ENCODE data around the gene CALM1.
A peak's percentile ranks its signal among the peaks of the same experiment; 100 is the strongest.

Gene CALM1

GRCh38 chr14:90396341-90397339, at the start of gene CALM1:
CALM1 (plus strand) TSS chr14:90397029; CDS start chr14:90397231, 202 bp downstream.
- DNase-seq: peak; percentile 69 to 76

- no peak for DNase-seq
Measured at GRCh38 chr14:90348270-90348669, 48.6 kb upstream of the CALM1 start.

GRCh38 chr14:90349739-90350138, 47.1 kb upstream of the CALM1 start:
- no peak for DNase-seq

- no peak for DNase-seq
Measured at GRCh38 chr14:90354551-90355298, 42.1 kb upstream of the CALM1 start.

GRCh38 chr14:90355540-90356518, 41.0 kb upstream of the CALM1 start:
- DNase-seq: no peak

GRCh38 chr14:90356925-90357324, 39.9 kb upstream of the CALM1 start:
- DNase-seq: no peak

DNA sequence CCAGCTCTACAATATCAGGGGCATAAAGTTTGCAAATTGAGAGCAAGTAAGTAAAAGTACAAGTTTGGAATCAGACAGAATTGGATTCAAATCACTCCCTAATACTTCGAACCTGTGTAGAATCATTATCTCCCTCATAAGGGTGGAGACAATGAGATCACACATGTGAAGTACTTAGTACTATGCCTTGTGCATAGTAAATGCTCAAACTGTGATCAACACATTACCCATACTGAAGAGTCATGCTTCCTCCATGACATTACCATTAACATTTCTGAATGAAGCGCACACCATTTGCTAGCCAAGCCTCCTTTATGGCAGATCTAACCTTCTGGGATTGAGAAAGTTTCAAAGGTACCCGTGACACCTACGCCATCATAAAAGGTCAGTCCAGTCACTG, 38.5 kb upstream of the CALM1 start:
- DNase-seq: no peak

- DNase-seq: no peak
Measured at GRCh38 chr14:90361865-90362557, 34.8 kb upstream of the CALM1 start.

- no peak for DNase-seq
Measured at GRCh38 chr14:90362558-90362896, 34.3 kb upstream of the CALM1 start.

- DNase-seq: peak in 1 of 2 experiments; percentile 9
Measured at GRCh38 chr14:90368946-90369721, 27.7 kb upstream of the CALM1 start.

DNA sequence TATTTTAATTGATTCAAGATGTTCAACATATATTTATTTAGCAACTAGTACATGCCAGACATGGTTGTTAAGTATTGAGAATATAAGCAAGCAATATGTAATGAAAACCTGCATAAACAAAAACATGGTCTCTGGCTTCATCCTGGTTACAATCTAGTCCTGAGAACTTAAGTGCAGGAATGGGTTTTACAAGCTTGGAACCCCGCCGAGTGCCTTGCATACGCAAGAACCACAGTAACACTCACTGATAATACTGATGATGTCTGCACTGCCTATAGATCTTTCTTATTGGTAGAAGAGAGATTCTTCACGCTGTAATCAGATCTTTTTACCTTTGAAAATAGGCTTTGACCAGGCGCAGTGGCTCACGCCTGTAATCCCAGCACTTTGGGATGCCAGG, 22.9 kb upstream of the CALM1 start:
- DNase-seq: no peak

DNA sequence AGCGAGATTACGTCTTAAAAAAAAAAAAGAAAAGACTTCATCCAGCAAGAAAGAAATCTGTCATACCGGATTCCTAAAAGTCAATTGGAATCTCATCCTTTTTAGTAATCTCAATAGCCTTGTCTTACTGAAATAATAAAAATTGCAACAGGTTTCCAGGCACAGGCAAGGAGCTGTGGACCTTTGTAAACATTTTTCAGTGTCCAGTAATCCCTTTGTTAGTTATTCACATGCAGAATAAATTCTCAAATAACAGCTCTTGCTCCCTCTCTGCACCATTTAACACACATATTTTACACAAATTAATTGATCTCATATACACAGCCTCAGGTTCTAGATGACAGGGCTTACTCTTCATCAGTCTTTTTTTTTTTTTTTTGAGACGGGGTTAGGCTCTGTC, 22.0 kb upstream of the CALM1 start:
- DNase-seq: no peak

GRCh38 chr14:90375934-90376333, 20.9 kb upstream of the CALM1 start:
- no peak for DNase-seq

GRCh38 chr14:90378249-90378648, 18.6 kb upstream of the CALM1 start:
- DNase-seq: no peak

GRCh38 chr14:90379106-90379505, 17.7 kb upstream of the CALM1 start:
- no peak for DNase-seq

DNA sequence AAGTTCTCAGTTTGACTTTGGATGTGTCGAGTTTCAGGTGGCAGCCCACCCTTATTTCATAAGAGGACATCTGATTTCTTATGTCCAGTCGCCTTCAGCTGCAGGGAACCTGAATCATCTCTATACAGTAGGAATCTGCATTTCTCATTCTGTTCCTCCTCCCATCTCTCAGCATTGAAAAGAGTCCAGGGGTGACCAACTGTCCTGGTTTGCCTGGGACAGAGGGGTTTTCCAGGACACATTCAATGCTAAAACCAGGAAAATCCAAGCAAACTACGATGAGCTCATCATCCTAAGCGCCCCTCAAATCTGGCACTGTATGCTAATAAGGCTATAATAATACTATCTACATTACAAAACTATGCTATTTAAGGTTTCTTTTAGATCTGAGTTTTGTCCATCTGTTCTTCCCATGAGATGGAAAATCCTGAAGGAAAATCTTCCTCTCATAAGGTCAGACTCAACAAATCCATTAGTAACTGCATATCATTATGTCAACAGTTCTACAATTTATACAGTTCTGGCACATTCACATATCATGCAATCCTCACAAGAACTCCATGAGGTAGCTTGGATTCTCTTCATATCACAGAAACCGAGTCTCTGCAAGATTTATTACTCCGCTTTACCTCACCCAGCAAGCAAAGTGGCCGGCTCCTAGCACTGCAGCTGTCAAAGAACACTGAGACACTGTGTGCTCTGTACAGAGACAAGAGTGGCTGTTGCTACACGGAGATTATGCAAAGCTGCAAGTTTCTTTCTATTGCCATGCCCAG, 15.6 kb upstream of the CALM1 start:
- no peak for DNase-seq

GRCh38 chr14:90381999-90382451, 14.8 kb upstream of the CALM1 start:
- DNase-seq: no peak

GRCh38 chr14:90382491-90383125, 14.2 kb upstream of the CALM1 start:
- DNase-seq: peak; percentile 11 to 44

DNA sequence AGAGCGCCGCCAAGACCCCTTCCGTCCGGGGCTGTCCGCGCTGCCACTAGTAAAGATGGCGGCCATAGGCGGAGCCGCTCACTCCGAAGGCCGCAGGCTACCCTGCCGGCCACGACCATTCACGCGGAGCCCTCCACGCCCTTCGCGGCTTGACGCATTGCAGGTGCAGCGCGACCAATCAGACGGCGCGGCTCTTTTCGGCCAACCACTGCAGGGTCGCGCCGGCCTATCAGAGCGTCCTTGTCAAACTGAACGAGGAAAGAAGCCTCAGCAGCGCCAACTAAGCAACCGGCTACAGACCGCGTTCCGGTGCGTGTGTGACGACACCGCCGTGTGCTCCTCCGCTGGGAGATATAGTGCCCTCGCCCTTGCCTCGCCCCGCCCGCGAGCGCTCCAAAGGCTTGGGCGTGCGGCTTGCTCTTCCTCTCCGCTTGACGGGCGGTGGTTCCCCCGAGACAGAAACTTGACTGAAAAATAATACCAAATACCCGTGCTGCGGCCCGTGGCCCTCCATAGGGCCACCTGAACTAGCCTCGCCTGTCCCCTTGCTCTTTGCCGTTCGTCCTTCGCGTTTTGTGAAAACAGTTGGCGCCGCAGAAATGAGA, 13.6 kb upstream of the CALM1 start:
- peak; percentile 97 to 98 for DNase-seq

Data from AML-193 (cell line).